GM10248 (cell line): Measurements from ENCODE around the gene ULK4.

ENCODE experiments used
- CTCF ChIA-PET: fragments of 300-600 bp; sonication (Branson Sonifier 250); formaldehyde crosslinking; extraction: SDS; loops from one replicate; lab custom pipeline; 2021; ENCODE audit warnings: antibody characterized with exemption; lab: Yijun Ruan, JAX
- POLR2A ChIA-PET: fragments of 350-650 bp; sonication (Branson Sonifier 250); formaldehyde crosslinking; extraction: SDS; loops from one replicate; lab custom pipeline; 2020; ENCODE audit warnings: antibody characterized with exemption; lab: Yijun Ruan, JAX
- DNase-seq: peaks from one replicate; pipeline ENCODE4 v3.0.0; 2012; ENCODE audit errors: extremely low spot score
- TF ChIP-seq, protein P1 (sequence below): IDR thresholded peaks from 2 replicates; pipeline ENCODE4 v1.5.1; 2012; ENCODE audit warnings: mild to moderate bottlenecking, low read depth; ENCODE audit errors: extremely low read depth, missing control alignments, control extremely low read depth

ULK4 gene

DNA sequence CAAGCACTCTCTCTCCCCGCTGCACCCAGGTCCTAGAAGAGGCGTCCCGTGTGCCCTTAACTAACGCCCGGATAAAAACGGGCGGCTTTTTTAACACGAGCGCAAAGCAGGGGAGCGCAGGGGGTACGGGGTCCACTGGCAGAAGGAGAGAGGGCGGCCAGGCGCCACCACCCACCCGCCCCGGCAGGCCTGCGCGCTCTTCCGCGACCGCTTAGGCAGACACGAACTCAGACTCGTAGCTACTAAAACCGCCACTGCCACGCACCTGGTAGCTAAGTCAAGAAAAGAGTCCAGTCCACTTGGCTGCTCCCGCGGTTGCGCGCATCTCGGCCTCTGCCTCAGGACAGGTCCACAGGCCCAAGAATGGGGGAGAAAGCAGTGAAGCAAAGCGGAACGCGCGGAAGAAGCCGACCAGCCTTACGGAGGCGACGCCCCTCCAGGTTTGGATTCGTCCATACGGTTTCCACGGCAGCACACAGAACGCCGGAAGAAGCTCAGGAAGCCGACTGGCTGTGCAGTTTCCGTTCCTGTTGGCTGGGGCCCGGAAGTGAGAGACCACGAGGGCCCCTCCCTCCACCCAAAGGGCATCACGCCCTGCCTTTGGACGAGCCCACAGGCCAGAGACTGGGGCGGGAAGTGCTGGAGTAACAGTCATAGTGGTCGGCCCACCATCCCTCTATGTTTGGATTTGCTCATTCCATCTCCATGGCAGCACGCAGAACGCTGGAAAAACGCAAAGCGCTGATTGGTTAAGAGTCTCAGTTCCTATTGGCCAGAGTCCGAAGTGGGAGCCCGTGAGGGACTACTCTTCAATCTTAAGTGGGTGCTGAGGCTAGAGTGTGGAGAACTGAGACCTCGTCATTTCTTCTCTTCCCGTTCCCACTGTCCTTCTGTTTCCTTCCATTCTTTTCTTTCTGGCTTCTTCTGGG, at the start of gene ULK4:
Gene ULK4 (minus strand): TSS at position 353 of the 929 bp plus-strand sequence. CDS start 7,344 bp downstream, outside the sequence.
- CTCF ChIA-PET, result interaction anchor here (1.2 to 2.1 kb wide), 5 partner anchors 9 to 229 kb away, joined by 3 to 7 read pairs (median 4); no protein-coding TSS in a partner anchor
- POLR2A ChIA-PET, result interaction anchor here (0.5 to 1.3 kb wide), 5 partner anchors 15 to 746 kb away, joined by 3 to 6 read pairs (median 5); no protein-coding TSS in a partner anchor
- TF ChIP-seq, protein P1, sequence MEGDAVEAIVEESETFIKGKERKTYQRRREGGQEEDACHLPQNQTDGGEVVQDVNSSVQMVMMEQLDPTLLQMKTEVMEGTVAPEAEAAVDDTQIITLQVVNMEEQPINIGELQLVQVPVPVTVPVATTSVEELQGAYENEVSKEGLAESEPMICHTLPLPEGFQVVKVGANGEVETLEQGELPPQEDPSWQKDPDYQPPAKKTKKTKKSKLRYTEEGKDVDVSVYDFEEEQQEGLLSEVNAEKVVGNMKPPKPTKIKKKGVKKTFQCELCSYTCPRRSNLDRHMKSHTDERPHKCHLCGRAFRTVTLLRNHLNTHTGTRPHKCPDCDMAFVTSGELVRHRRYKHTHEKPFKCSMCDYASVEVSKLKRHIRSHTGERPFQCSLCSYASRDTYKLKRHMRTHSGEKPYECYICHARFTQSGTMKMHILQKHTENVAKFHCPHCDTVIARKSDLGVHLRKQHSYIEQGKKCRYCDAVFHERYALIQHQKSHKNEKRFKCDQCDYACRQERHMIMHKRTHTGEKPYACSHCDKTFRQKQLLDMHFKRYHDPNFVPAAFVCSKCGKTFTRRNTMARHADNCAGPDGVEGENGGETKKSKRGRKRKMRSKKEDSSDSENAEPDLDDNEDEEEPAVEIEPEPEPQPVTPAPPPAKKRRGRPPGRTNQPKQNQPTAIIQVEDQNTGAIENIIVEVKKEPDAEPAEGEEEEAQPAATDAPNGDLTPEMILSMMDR, result no peak
- peak; percentile 93 for DNase-seq

DNA sequence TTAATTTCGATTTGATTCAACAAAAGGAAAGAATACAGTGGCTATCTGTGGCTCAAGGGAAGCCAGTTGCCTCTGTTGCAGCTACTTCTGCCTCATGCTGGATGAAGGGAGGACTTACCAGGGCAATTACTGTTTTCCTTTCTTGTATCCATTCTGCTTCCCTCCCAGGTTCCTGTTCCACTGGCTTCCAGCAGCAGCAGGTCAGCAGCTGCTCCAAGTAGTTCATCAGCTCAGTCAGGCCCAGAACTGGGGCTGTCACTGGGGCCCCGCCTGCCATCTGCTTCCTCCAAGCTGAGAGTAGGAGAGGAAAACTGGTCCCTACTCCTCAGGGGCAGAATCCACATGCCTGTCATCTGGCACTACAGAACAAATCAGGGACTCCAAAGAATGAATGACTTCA, 48.6 kb upstream of the ULK4 start:
- ChIA-PET POLR2A (no interaction called here), CTCF (interaction anchor here (1.1 to 1.9 kb wide), 3 partner anchors 12 to 83 kb away, joined by 3 to 5 read pairs (median 4); no protein-coding TSS in a partner anchor)
- DNase-seq, result no peak
- TF ChIP-seq, protein P1, result no peak

DNA sequence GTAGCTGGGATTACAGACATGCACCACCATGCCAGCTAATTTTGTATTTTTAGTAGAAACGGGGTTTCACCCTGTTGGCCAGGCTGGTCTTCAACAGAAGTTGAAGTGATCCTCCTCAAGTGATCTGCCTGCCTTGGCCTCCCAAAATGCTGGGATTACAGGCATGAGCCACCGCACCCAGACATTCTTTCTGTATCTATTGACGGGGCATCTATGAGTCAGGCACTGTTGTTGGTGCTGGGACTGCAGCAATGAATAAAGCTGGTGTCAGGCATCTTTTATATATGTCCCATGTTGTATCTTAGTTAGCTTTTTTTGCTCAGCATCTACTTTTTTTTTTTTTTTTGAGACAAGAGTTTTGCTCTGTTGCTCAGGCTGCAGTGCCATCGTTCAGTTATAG, 47.6 kb upstream of the ULK4 start:
- POLR2A ChIA-PET, result no interaction called here
- TF ChIP-seq, protein P1, result no peak
- CTCF ChIA-PET, result interaction anchor here (0.6 to 1.9 kb wide), 2 partner anchors 35 to 663 kb away, joined by 3 to 4 read pairs; no protein-coding TSS in a partner anchor
- DNase-seq, result no peak

DNA sequence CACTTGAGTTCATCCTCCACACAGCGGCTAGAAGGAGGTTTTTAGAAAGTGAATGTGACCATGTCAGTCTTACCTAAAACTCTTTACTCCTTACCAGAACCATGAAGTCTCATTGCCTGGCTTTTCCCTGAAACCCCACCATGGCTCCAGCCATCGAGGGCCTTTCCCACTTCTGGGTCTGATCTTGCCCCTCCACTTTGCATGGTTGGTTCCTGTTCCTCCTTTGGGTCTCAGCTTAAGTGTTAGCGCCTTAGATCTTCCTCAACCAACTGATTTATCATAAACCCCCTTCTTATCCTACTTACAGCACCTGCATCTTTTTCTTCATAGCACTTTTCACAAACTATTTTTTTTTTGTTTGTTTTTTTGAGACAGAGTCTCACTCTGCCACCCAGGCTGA, 45.9 kb upstream of the ULK4 start:
- DNase-seq, result no peak
- ChIA-PET POLR2A (no interaction called here), CTCF (interaction anchor here (1.2 to 1.3 kb wide), 2 partner anchors 36 to 91 kb away, joined by 4 read pairs; no protein-coding TSS in a partner anchor)
- TF ChIP-seq, protein P1, result no peak

DNA sequence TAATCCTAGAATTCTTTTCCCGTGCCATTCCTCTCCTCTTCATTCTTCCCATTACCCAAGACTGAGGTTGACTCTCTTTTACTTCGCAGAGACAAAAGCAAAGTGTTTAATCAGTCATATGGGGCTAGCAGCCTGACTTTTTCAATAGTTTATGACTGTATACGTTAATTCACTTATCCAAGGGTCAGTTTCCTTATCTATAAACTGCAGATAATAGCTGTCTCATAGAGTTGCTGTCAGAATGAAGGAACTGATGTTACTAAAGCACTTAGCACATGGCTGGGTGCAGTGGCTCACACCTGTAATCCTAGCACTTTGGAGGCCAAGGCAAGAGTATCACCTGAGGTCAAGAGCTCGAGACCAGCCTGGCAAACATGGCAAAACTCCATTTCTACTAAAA, 43.5 kb upstream of the ULK4 start:
- ChIA-PET CTCF (interaction anchor here (0.9 to 2.2 kb wide), 2 partner anchors 94 to 122 kb away, joined by 3 to 9 read pairs; no protein-coding TSS in a partner anchor), POLR2A (no interaction called here)
- DNase-seq, result no peak
- TF ChIP-seq, protein P1, result no peak

DNA sequence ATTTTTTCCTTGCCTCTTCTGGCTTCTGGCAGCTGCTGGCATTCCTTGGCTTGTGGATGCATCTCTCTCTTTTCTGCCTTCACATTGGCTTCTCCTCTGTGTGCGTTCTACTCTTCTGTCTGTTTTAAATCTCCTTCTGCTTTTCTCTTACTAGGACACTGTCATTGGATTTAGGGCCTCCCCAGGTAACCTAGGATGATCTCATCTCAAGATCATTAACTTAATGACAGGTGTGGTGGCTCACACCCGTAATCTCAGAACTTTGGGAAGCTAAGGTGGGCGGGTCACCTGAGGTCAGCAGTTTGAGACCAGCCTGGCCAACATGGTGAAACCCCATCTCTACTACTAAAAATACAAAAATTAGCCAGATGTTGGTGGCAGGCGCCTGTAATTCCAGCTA, 40.9 kb upstream of the ULK4 start:
- CTCF ChIA-PET, result no interaction called here
- DNase-seq, result no peak
- TF ChIP-seq, protein P1, result no peak
- POLR2A ChIA-PET, result no interaction called here
